PC-3 (cell line): ENCODE measurements around the gene YIPF7. TPM values are rescaled to one million over a fixed set of nuclear protein-coding genes. Genes with fewer than 3 reads are reported as not detected.
A peak's percentile ranks its signal among the peaks of the same experiment; 100 is the strongest.

Experiments
- ATAC-seq: fragments of 200-7000 bp; cut with Tn5 transposase; 2 replicates; pipeline ENCODE4 v1.9.1; 2020; ENCODE audit warnings: mild to moderate bottlenecking, moderate library complexity
- Bru-seq: library from RNA; stranded (reverse); fragments of 400-500 nt; gene quantifications from one replicate; lab custom pipeline; 2021; lab: Mats Ljungman, UMichigan
- BruChase-seq, 2 experiments: library from RNA; stranded (reverse); fragments of 400-500 nt; gene quantifications; one replicate each; lab custom pipeline; 2021; lab: Mats Ljungman, UMichigan
- BruUV-seq: library from RNA; stranded (reverse); fragments of 400-500 nt; replicated peaks from 2 replicates; lab custom pipeline; 2021; lab: Mats Ljungman, UMichigan
- CTCF ChIA-PET: fragments of 300-600 bp; sonication (Branson Sonifier 250); formaldehyde crosslinking; loops from one replicate; lab custom pipeline; 2022; ENCODE audit warnings: antibody characterized with exemption; lab: Charles Lee
- POLR2A ChIA-PET: fragments of 300-600 bp; sonication (Branson Sonifier 250); formaldehyde crosslinking; loops from one replicate; lab custom pipeline; 2022; ENCODE audit warnings: antibody characterized with exemption; ENCODE audit not compliant: unreplicated experiment; lab: Charles Lee
- DNase-seq: peaks from one replicate; pipeline ENCODE4 v3.0.0-alpha.2; 2015
- H2AFZ ChIP-seq: fragments of 300-600 bp; sonication (generic); 2 replicates; pipeline ENCODE4 v1.6.0; 2016; ENCODE audit warnings: antibody characterized with exemption, low read length
- H3F3A ChIP-seq: fragments of 300-600 bp; sonication (generic); one replicate; pipeline ENCODE4 v1.6.0; 2017; ENCODE audit warnings: antibody characterized with exemption, low read length, control low read depth, mild to moderate bottlenecking; ENCODE audit not compliant: unreplicated experiment
- H3K27ac ChIP-seq: fragments of 300-600 bp; sonication (generic); 2 replicates; pipeline ENCODE4 v1.5.1; 2016; ENCODE audit warnings: mild to moderate bottlenecking, low read length
- H3K27me3 ChIP-seq: fragments of 300-600 bp; sonication (generic); 2 replicates; pipeline ENCODE4 v1.6.1; 2016; ENCODE audit warnings: low read length, mixed read lengths
- H3K36me3 ChIP-seq: fragments of 300-600 bp; sonication (generic); 2 replicates; pipeline ENCODE4 v1.6.1; 2016; ENCODE audit warnings: low read depth, mixed run types, low read length, mixed read lengths
- H3K4me1 ChIP-seq: fragments of 300-600 bp; sonication (generic); 2 replicates; pipeline ENCODE4 v1.5.1; 2016; ENCODE audit warnings: low read length; ENCODE audit not compliant: insufficient read depth
- H3K4me2 ChIP-seq: fragments of 300-600 bp; sonication (generic); 2 replicates; pipeline ENCODE4 v1.6.0; 2016; ENCODE audit warnings: low read length
- H3K4me3 ChIP-seq: fragments of 300-600 bp; sonication (generic); 2 replicates; pipeline ENCODE4 v1.5.1; 2016; ENCODE audit warnings: mild to moderate bottlenecking, low read length, mixed read lengths
- H3K79me2 ChIP-seq: fragments of 300-600 bp; sonication (generic); 2 replicates; pipeline ENCODE4 v1.6.1; 2017; ENCODE audit warnings: low read length, mixed read lengths
- H3K9ac ChIP-seq: fragments of 300-600 bp; sonication (generic); 2 replicates; pipeline ENCODE4 v1.6.0; 2016; ENCODE audit warnings: mild to moderate bottlenecking, low read length
- H3K9me2 ChIP-seq: fragments of 300-600 bp; sonication (generic); replicated peaks from 2 replicates; pipeline ENCODE4 v1.6.1; 2016; ENCODE audit warnings: mixed run types, low read length, mixed read lengths
- H3K9me3 ChIP-seq: fragments of 300-600 bp; sonication (generic); 2 replicates; pipeline ENCODE4 v1.6.1; 2016; ENCODE audit warnings: low read length, mixed read lengths
- H4K20me1 ChIP-seq: fragments of 300-600 bp; sonication (generic); 2 replicates; pipeline ENCODE4 v1.6.1; 2016; ENCODE audit warnings: low read length, mixed read lengths
- EZH2 ChIP-seq: fragments of 300-600 bp; sonication (generic); IDR thresholded peaks from one replicate; pipeline ENCODE4 v1.6.1; 2017; ENCODE audit warnings: antibody characterized with exemption, mild to moderate bottlenecking, low read length; ENCODE audit not compliant: unreplicated experiment
- EZH2phosphoT487 ChIP-seq: fragments of 300-600 bp; sonication (generic); IDR thresholded peaks from 2 replicates; pipeline ENCODE4 v1.6.1; 2018; ENCODE audit warnings: mild to moderate bottlenecking, antibody characterized with exemption, low read length, borderline replicate concordance
- intact Hi-C: fragments of 100-400 bp; cut with micrococcal nuclease; formaldehyde crosslinking; loops from 2 replicates; pipeline ENCODE4 v1.9.0; 2023
- long read RNA-seq: library from polyadenylated mRNA; unstranded; transcript quantifications from one replicate; pipeline ENCODE4 v2.0.0, GENCODE V29; 2021; ENCODE audit not compliant: unreplicated experiment
- total RNA-seq: library from RNA; depleted of rRNA; stranded (reverse); fragments of >200 nt; gene quantifications from 2 replicates; pipeline ENCODE4 v1.2.3, GENCODE V29; 2014; rRNA removed
- TF ChIP-seq, protein P1 (sequence below): fragments of 300-600 bp; sonication (generic); conservative IDR thresholded peaks from 2 replicates; pipeline ENCODE4 v1.5.1; 2017; ENCODE audit warnings: antibody characterized with exemption, low read depth, mild to moderate bottlenecking, low read length

The YIPF7 gene
- total RNA-seq (not detected in 2 replicates), Bru-seq, nascent RNA (percentile 13 among the genes with signal in this experiment), BruChase-seq, experiment 1, labeled RNA remaining after a 6-hour chase (percentile 36 among the genes with signal in this experiment), BruChase-seq, experiment 2, labeled RNA remaining after a 2-hour chase (percentile 39 among the genes with signal in this experiment)
- long read RNA-seq = 0 reads

DNA sequence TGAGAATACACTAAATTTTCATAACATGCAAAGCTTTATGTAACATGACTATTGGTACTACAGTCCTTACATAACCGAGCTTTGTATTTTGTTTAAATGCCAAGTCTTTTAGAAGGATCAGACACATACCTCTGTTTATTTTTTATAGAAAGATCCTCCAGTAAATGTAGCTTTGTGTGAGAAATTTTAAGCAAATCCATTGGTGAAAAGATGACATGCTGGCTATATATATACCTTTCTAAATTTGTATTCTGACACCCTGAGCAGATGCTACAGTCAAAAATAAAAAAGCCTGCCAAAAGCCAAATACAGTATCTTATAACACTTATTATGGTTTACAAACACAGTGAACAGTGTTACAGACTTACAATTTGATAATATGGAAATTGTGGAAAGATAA, at the start of gene YIPF7:
Gene YIPF7 (minus strand): TSS at position 201 of the 400 bp plus-strand sequence. CDS start 1,525 bp downstream, outside the sequence.
- CTCF ChIA-PET = no interaction called here
- BruUV-seq = no TSS peak
- intact Hi-C loops = no loop called here

DNA sequence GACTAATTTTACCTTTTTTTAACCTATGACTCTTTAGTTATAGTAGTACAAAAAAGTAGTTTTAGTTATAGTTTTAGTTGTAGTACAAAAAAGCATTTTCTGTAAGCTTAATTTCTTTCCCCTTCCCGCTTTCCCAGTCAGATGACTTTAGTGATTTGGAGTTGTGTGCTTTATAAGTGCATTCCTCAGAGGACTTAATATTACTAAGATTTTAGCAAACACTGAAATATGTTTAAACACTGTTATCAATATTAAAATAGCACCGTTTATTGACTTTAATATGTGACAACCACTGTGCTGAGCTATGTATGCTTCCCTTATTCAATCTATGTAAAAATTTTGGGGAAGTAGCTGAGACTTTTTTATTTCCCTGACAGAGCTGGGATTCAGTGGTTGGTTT, 49.6 kb upstream of the YIPF7 start:
- no peaks in the 10 kb centered on the region for H4K20me1 ChIP-seq
- H3K4me2 ChIP-seq = no peak overlapping the region
- H3K4me3 ChIP-seq = no peak overlapping the region
- no peak for ATAC-seq
- no peak overlapping the region for H2AFZ ChIP-seq
- H3K9ac ChIP-seq = no peak overlapping the region
- TF ChIP-seq, protein P1, sequence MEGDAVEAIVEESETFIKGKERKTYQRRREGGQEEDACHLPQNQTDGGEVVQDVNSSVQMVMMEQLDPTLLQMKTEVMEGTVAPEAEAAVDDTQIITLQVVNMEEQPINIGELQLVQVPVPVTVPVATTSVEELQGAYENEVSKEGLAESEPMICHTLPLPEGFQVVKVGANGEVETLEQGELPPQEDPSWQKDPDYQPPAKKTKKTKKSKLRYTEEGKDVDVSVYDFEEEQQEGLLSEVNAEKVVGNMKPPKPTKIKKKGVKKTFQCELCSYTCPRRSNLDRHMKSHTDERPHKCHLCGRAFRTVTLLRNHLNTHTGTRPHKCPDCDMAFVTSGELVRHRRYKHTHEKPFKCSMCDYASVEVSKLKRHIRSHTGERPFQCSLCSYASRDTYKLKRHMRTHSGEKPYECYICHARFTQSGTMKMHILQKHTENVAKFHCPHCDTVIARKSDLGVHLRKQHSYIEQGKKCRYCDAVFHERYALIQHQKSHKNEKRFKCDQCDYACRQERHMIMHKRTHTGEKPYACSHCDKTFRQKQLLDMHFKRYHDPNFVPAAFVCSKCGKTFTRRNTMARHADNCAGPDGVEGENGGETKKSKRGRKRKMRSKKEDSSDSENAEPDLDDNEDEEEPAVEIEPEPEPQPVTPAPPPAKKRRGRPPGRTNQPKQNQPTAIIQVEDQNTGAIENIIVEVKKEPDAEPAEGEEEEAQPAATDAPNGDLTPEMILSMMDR = no peak
- TF ChIP-seq EZH2 (no peak), EZH2phosphoT487 (no peak)
- CTCF ChIA-PET = no interaction called here
- intact Hi-C loops = no loop called here
- DNase-seq = no peak
- no peaks in the 10 kb centered on the region for H3K9me3 ChIP-seq
- POLR2A ChIA-PET = interaction anchor here (0.6 kb wide), 1 partner anchor 23 kb away, joined by 5 read pairs; the partner anchor contains the start of gene GUF1
- no peaks in the 10 kb centered on the region for H3K79me2 ChIP-seq
- H3K27me3 ChIP-seq = no peaks in the 10 kb centered on the region
- no peaks in the 10 kb centered on the region for H3F3A ChIP-seq
- peaks cover 22% of the 10 kb centered on the region for H3K36me3 ChIP-seq
- BruUV-seq = no TSS peak
- no peaks in the 10 kb centered on the region for H3K4me1 ChIP-seq
- H3K27ac ChIP-seq = no peak overlapping the region
- no peaks in the 10 kb centered on the region for H3K9me2 ChIP-seq

More for the DNA sequence above, at the start of gene YIPF7:
- no peaks in the 10 kb centered on the region for H4K20me1 ChIP-seq
- no peaks in the 10 kb centered on the region for H3K9me2 ChIP-seq
- H3K27ac ChIP-seq = no peak within 1 kb of the TSS
- H3K36me3 ChIP-seq = no peaks in the 10 kb centered on the region
- no peak within 1 kb of the TSS for H3K9ac ChIP-seq
- no peaks in the 10 kb centered on the region for H3F3A ChIP-seq
- TF ChIP-seq EZH2phosphoT487 = no peak
- TF ChIP-seq EZH2 = no peak
- TF ChIP-seq, protein P1 = no peak
- H3K4me3 ChIP-seq = no peak within 1 kb of the TSS
- POLR2A ChIA-PET = no interaction called here
- H3K79me2 ChIP-seq = no peaks in the 10 kb centered on the region
- H3K4me1 ChIP-seq = no peaks in the 10 kb centered on the region
- no peak within 1 kb of the TSS for H3K4me2 ChIP-seq
- H2AFZ ChIP-seq = no peak within 1 kb of the TSS
- DNase-seq (no peak), ATAC-seq (no peak)
- no peaks in the 10 kb centered on the region for H3K9me3 ChIP-seq
- no peaks in the 10 kb centered on the region for H3K27me3 ChIP-seq

DNA sequence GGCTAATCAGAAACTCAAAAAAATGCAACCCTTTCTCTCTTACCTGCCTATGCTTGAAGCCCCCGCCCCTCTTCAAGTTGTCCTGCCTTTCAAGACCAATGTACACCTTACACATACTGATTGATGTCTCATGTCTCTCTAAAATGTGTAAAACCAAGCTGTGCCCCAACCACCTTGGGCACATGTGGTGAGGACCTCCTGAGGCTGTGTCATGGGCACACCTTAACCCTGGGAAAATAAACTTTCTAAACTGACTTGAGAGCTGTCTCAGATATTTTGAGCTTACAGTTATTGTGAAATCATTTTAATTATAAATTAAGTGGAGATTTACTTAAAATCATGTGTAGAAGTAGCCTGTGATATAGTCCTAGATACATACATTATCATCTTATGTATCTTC, 49.0 kb upstream of the YIPF7 start:
- BruUV-seq = no TSS peak
- Histone ChIP-seq H3K4me3 (no peak overlapping the region), H3K4me1 (no peaks in the 10 kb centered on the region), H3K9me2 (no peaks in the 10 kb centered on the region), H3K27ac (no peak overlapping the region), H3F3A (no peaks in the 10 kb centered on the region), H3K36me3 (peaks cover 27% of the 10 kb centered on the region), H3K9ac (no peak overlapping the region), H2AFZ (no peak overlapping the region), H3K4me2 (no peak overlapping the region), H3K9me3 (no peaks in the 10 kb centered on the region), H3K27me3 (no peaks in the 10 kb centered on the region), H3K79me2 (no peaks in the 10 kb centered on the region), H4K20me1 (no peaks in the 10 kb centered on the region)
- POLR2A ChIA-PET = no interaction called here
- no peak for TF ChIP-seq EZH2
- TF ChIP-seq, protein P1 = no peak
- no peak for TF ChIP-seq EZH2phosphoT487
- DNase-seq (no peak), ATAC-seq (no peak)
- CTCF ChIA-PET = no interaction called here
- intact Hi-C loops = no loop called here
